OCI-LY7 (cell line): ENCODE measurements around the gene DDX20. TPM values are rescaled to one million over a fixed set of nuclear protein-coding genes. Genes with fewer than 3 reads are reported as not detected.

ENCODE experiments used
- BruUV-seq: library from RNA; stranded (reverse); fragments of 400-500 nt; replicated peaks from 2 replicates; lab custom pipeline; 2021; lab: Mats Ljungman, UMichigan
- CTCF ChIA-PET: fragments of 300-600 bp; sonication (Branson Sonifier 250); formaldehyde crosslinking; loops from one replicate; lab custom pipeline; 2022; ENCODE audit warnings: antibody characterized with exemption; ENCODE audit not compliant: unreplicated experiment; lab: Charles Lee
- POLR2A ChIA-PET: fragments of 300-600 bp; sonication (Branson Sonifier 250); formaldehyde crosslinking; loops from one replicate; lab custom pipeline; 2022; ENCODE audit warnings: antibody characterized with exemption; lab: Charles Lee
- DNase-seq: peaks from one replicate; pipeline ENCODE4 v3.0.0-alpha.2; 2015; ENCODE audit warnings: low spot score
- H2AFZ ChIP-seq: fragments of 200-600 bp; sonication (generic), shearing (Covaris generic); 2 replicates; pipeline ENCODE4 v1.6.1; 2014; ENCODE audit warnings: mild to moderate bottlenecking, antibody characterized with exemption, low read length, moderate library complexity
- H3K27ac ChIP-seq: fragments of 200-600 bp; sonication (generic); 2 replicates; pipeline ENCODE4 v1.5.1; 2014; ENCODE audit warnings: mixed run types, low read depth, mild to moderate bottlenecking, moderate library complexity, low read length, inconsistent platforms; ENCODE audit not compliant: poor library complexity, severe bottlenecking
- H3K36me3 ChIP-seq: fragments of 200-600 bp; sonication (generic); 2 replicates; pipeline ENCODE4 v1.6.1; 2014; ENCODE audit warnings: mild to moderate bottlenecking, antibody characterized with exemption, low read length, moderate library complexity, mixed read lengths; ENCODE audit not compliant: insufficient read depth
- H3K4me1 ChIP-seq: fragments of 200-600 bp; sonication (generic); 2 replicates; pipeline ENCODE4 v1.5.1; 2014; ENCODE audit warnings: mild to moderate bottlenecking, low read length; ENCODE audit not compliant: insufficient read depth, poor library complexity, severe bottlenecking
- H3K4me2 ChIP-seq: fragments of 200-600 bp; sonication (generic); 2 replicates; pipeline ENCODE4 v1.6.1; 2014; ENCODE audit warnings: mild to moderate bottlenecking, low read length
- H3K4me3 ChIP-seq: fragments of 200-600 bp; sonication (generic); 2 replicates; pipeline ENCODE4 v1.5.1; 2014; ENCODE audit warnings: mild to moderate bottlenecking, low read depth, low read length; ENCODE audit not compliant: poor library complexity, severe bottlenecking
- H3K79me2 ChIP-seq: fragments of 200-600 bp; sonication (generic); 2 replicates; pipeline ENCODE4 v1.6.1; 2016; ENCODE audit warnings: low read depth, mild to moderate bottlenecking, low read length, moderate library complexity, mixed read lengths; ENCODE audit not compliant: insufficient read depth
- H3K9me2 ChIP-seq: fragments of 200-600 bp; sonication (generic); 2 replicates; pipeline ENCODE4 v1.6.1; 2016; ENCODE audit warnings: mild to moderate bottlenecking, low read length, mixed read lengths; ENCODE audit not compliant: insufficient read depth
- H3K9me3 ChIP-seq: fragments of 200-600 bp; sonication (generic); 2 replicates; pipeline ENCODE4 v1.6.1; 2014; ENCODE audit warnings: mild to moderate bottlenecking, mixed run types, low read length, mixed read lengths
- H4K20me1 ChIP-seq: fragments of 200-600 bp; sonication (generic); 2 replicates; pipeline ENCODE4 v1.6.1; 2014; ENCODE audit warnings: mild to moderate bottlenecking, antibody characterized with exemption, low read length, moderate library complexity, mixed read lengths; ENCODE audit not compliant: insufficient read depth
- CTCF ChIP-seq: fragments of 200-600 bp; sonication (generic); conservative IDR thresholded peaks from 2 replicates; pipeline ENCODE4 v1.5.1; 2014; ENCODE audit warnings: mild to moderate bottlenecking, antibody characterized with exemption, low read length, moderate library complexity, mixed read lengths
- EZH2phosphoT487 ChIP-seq: fragments of 200-600 bp; sonication (generic); IDR thresholded peaks from 2 replicates; pipeline ENCODE4 v1.6.1; 2018; ENCODE audit warnings: low read depth, borderline replicate concordance, mild to moderate bottlenecking, mixed run types, antibody characterized with exemption, low read length, moderate library complexity, mixed read lengths
- intact Hi-C: fragments of 100-400 bp; cut with micrococcal nuclease; formaldehyde crosslinking; loops from one replicate; pipeline ENCODE4 v1.10.0; 2022; ENCODE audit not compliant: unreplicated experiment
- total RNA-seq, 2 experiments: library from RNA; depleted of rRNA in 1 of 2; stranded (reverse); fragments of >200 nt in 1 of 2; shearing (Covaris generic) in 1 of 2; gene quantifications; 2 replicates each; pipeline ENCODE4 v1.2.3, GENCODE V29; 2014 to 2022

The DDX20 gene
- total RNA-seq, 2 experiments from 2014 or later = 30.0 to 32.9 TPM

- POLR2A ChIA-PET = interaction anchor here (0.7 to 1.6 kb wide), 3 partner anchors 9 to 301 kb away, joined by 3 to 9 read pairs (median 3); partner anchors contain the start of gene INKA2
Observed at GRCh38 chr1:111746614-111746999, 9.1 kb upstream of the DDX20 start.

DNA sequence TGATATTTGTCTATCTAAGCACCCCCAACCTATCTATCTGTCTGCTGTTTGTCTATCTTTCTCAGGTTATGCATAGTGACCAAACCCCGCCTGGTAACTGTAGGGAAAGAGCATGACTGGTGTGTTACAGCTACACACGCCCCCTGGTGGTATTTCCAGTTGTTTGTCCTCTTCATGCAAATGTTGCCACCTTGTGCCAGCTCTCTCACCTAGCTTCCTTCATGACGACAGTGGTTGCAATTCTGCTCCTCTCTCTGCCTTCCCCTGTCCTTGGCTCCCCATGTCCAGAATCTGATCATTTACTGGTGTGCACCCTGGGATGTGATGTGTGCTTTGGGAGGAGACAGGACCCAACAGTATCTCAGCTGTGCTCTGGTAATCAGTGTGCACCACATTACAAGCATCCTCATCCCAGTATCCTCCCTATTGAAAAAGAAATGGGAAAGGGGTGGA lies 8.4 kb upstream of the DDX20 start:
- Histone ChIP-seq H4K20me1 (no peaks in the 10 kb centered on the region), H3K27ac (no peak overlapping the region), H3K4me3 (no peak overlapping the region), H3K4me1 (peaks cover 44% of the 10 kb centered on the region), H3K9me3 (no peaks in the 10 kb centered on the region), H3K79me2 (no peaks in the 10 kb centered on the region), H3K9me2 (no peaks in the 10 kb centered on the region), H3K4me2 (no peak overlapping the region), H3K36me3 (no peaks in the 10 kb centered on the region), H2AFZ (no peak overlapping the region)
- BruUV-seq = no TSS peak
- intact Hi-C loops = no loop called here
- TF ChIP-seq EZH2phosphoT487 (no peak), CTCF (peak; percentile 82)
- peak; percentile 83 for DNase-seq
- CTCF ChIA-PET = interaction anchor here (0.8 to 0.9 kb wide), 4 partner anchors 8 to 236 kb away, joined by 3 to 5 read pairs (median 4); partner anchors contain the start of gene INKA2
- POLR2A ChIA-PET = interaction anchor here (0.7 to 1.6 kb wide), 3 partner anchors 9 to 302 kb away, joined by 3 to 9 read pairs (median 3); partner anchors contain the start of gene INKA2

More at GRCh38 chr1:111746614-111746999, 9.1 kb upstream of the DDX20 start:
- Histone ChIP-seq H2AFZ (no peak overlapping the region), H3K4me3 (no peak overlapping the region), H4K20me1 (no peaks in the 10 kb centered on the region), H3K36me3 (no peaks in the 10 kb centered on the region), H3K4me2 (no peak overlapping the region), H3K9me2 (no peaks in the 10 kb centered on the region), H3K79me2 (no peaks in the 10 kb centered on the region), H3K9me3 (no peaks in the 10 kb centered on the region), H3K4me1 (peaks cover 37% of the 10 kb centered on the region), H3K27ac (no peak overlapping the region)
- no peak for TF ChIP-seq CTCF
- no peak for TF ChIP-seq EZH2phosphoT487
- CTCF ChIA-PET = interaction anchor here (0.8 to 0.9 kb wide), 3 partner anchors 8 to 32 kb away, joined by 3 to 4 read pairs (median 3); partner anchors contain the start of gene INKA2
- DNase-seq = no peak
- BruUV-seq = no TSS peak
- intact Hi-C loops = no loop called here

GRCh38 chr1:111747947-111748346 lies 7.8 kb upstream of the DDX20 start:
- TF ChIP-seq EZH2phosphoT487 = no peak
- POLR2A ChIA-PET = interaction anchor here (1.6 kb wide), 1 partner anchor 10 kb away, joined by 9 read pairs; the partner anchor contains the start of gene INKA2
- Histone ChIP-seq H3K4me3 (no peak overlapping the region), H2AFZ (no peak overlapping the region), H3K27ac (no peak overlapping the region), H3K4me1 (peaks cover 50% of the 10 kb centered on the region), H3K9me3 (no peaks in the 10 kb centered on the region), H4K20me1 (no peaks in the 10 kb centered on the region), H3K79me2 (no peaks in the 10 kb centered on the region), H3K4me2 (no peak overlapping the region), H3K36me3 (no peaks in the 10 kb centered on the region), H3K9me2 (no peaks in the 10 kb centered on the region)
- intact Hi-C loops = no loop called here
- CTCF ChIA-PET = interaction anchor here (0.8 kb wide), 1 partner anchor 236 kb away, joined by 5 read pairs; no protein-coding TSS in a partner anchor
- no peak for DNase-seq
- BruUV-seq = no TSS peak
